Measurements from ENCODE around the gene SUN1. TPM values are rescaled to one million over a fixed set of nuclear protein-coding genes. Genes with fewer than 3 reads are reported as not detected.

Gene SUN1, protein sequence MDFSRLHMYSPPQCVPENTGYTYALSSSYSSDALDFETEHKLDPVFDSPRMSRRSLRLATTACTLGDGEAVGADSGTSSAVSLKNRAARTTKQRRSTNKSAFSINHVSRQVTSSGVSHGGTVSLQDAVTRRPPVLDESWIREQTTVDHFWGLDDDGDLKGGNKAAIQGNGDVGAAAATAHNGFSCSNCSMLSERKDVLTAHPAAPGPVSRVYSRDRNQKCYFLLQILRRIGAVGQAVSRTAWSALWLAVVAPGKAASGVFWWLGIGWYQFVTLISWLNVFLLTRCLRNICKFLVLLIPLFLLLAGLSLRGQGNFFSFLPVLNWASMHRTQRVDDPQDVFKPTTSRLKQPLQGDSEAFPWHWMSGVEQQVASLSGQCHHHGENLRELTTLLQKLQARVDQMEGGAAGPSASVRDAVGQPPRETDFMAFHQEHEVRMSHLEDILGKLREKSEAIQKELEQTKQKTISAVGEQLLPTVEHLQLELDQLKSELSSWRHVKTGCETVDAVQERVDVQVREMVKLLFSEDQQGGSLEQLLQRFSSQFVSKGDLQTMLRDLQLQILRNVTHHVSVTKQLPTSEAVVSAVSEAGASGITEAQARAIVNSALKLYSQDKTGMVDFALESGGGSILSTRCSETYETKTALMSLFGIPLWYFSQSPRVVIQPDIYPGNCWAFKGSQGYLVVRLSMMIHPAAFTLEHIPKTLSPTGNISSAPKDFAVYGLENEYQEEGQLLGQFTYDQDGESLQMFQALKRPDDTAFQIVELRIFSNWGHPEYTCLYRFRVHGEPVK
- 127 TPM for total RNA-seq
- long read RNA-seq, full-length matches to known transcripts = 5 of 213 reads
- long read RNA-seq, partial matches to known transcripts = 49 of 213 reads
- long read RNA-seq, other reads (novel, unspliced or antisense) = 159 of 213 reads

DNA sequence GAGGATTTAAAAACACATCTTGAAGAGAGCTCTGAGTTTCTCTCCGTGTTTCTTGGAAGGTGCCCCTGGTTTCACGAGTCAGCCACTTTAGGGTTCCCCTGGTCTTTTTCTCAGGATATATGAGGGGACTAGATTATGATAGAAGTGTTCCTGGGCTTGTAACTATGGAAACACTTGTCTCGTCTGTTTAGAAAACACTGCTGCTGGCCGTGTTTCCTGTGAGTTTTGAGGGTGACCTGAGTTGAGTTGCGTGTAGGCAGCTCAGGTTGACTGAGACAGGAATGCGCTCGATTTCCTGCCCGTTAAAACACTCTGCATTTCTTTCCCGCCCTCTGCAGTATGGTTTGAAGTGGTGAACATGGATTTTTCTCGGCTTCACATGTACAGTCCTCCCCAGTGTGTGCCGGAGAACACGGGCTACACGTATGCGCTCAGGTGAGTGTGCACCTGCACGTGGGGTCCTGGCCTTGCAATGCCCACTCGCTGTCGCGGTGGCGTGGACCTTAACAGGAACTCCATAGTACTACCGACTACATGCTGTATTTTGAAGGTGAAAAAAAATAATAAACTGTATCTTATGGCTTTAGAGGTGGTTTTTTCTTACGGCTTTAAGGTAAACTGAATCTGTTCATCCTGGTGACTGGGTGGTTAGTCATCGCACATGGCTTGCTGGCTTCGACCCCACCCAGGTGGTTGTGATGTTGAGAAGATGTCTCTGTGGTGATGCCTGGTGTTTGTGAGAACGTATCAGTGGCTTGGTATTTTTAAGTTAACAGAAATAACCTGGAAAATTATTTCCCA, at the start of gene SUN1:
Gene SUN1, plus strand, starts transcription at position 310 of the 801 bp plus-strand sequence. Its CDS starts 49 bp downstream, at position 359.
- H3K4me3 ChIP-seq = peak within 1 kb of the TSS; percentile 12
- intact Hi-C loops (cut with DNase I) = no loop called here

DNA sequence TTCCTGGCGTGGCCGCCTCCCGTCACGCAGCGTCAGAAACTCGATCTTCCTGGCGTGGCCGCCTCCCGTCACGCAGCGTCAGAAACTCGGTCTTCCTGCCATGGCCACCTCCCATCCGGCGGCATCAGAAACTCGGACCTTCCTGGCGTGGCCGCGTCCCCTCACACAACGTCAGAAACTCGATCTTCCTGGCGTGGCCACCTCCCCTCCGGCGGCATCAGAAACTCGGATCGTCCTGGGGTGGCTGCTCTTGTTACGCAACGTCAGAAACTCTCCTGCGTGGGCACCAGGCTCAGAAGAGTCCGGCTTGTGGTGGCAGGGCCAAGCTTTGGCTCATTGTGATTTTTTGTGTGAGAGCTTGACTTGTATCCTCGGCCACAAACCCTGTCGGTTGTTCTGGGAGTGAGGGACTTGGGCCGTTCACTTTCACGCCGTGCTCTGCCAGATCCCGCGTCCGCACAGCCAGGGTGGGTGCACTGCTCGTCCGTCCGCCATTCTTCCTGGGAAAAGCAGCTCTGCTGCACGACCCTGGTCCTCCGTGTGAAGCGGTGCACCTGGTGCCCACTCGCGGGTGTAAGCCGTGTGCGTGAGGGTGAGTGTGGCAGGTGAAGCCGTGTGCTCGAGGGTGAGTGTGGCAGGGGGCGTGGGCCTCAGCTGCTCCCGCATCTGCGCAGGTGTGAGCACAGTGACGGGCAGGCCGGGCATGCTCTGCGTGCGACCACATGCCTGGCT, 49.4 kb upstream of the SUN1 start:
- Histone ChIP-seq H3K4me3 (no peak overlapping the region), H3K36me3 (peaks cover 40% of the 10 kb centered on the region), H3K9me3 (no peaks in the 10 kb centered on the region), H3K27ac (no peak overlapping the region), H3K4me1 (no peaks in the 10 kb centered on the region), H3K27me3 (no peaks in the 10 kb centered on the region)
- TF ChIP-seq, protein P1, sequence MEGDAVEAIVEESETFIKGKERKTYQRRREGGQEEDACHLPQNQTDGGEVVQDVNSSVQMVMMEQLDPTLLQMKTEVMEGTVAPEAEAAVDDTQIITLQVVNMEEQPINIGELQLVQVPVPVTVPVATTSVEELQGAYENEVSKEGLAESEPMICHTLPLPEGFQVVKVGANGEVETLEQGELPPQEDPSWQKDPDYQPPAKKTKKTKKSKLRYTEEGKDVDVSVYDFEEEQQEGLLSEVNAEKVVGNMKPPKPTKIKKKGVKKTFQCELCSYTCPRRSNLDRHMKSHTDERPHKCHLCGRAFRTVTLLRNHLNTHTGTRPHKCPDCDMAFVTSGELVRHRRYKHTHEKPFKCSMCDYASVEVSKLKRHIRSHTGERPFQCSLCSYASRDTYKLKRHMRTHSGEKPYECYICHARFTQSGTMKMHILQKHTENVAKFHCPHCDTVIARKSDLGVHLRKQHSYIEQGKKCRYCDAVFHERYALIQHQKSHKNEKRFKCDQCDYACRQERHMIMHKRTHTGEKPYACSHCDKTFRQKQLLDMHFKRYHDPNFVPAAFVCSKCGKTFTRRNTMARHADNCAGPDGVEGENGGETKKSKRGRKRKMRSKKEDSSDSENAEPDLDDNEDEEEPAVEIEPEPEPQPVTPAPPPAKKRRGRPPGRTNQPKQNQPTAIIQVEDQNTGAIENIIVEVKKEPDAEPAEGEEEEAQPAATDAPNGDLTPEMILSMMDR (IDR thresholded peaks at IDR 0.05) = no peak
- ATAC-seq (no peak), DNase-seq (no peak)
- intact Hi-C loops (cut with DNase I) = no loop called here

More for the DNA sequence above, at the start of gene SUN1:
- DNase-seq = no peak
- H3K9me3 ChIP-seq = no peaks in the 10 kb centered on the region
- no peaks in the 10 kb centered on the region for H3K36me3 ChIP-seq
- H3K4me1 ChIP-seq = peaks cover 46% of the 10 kb centered on the region
- H3K27ac ChIP-seq = peak within 1 kb of the TSS; percentile 88
- ATAC-seq = peak; percentile 80
- H3K27me3 ChIP-seq = no peaks in the 10 kb centered on the region
- TF ChIP-seq, protein P1 (IDR thresholded peaks at IDR 0.05) = no peak

DNA sequence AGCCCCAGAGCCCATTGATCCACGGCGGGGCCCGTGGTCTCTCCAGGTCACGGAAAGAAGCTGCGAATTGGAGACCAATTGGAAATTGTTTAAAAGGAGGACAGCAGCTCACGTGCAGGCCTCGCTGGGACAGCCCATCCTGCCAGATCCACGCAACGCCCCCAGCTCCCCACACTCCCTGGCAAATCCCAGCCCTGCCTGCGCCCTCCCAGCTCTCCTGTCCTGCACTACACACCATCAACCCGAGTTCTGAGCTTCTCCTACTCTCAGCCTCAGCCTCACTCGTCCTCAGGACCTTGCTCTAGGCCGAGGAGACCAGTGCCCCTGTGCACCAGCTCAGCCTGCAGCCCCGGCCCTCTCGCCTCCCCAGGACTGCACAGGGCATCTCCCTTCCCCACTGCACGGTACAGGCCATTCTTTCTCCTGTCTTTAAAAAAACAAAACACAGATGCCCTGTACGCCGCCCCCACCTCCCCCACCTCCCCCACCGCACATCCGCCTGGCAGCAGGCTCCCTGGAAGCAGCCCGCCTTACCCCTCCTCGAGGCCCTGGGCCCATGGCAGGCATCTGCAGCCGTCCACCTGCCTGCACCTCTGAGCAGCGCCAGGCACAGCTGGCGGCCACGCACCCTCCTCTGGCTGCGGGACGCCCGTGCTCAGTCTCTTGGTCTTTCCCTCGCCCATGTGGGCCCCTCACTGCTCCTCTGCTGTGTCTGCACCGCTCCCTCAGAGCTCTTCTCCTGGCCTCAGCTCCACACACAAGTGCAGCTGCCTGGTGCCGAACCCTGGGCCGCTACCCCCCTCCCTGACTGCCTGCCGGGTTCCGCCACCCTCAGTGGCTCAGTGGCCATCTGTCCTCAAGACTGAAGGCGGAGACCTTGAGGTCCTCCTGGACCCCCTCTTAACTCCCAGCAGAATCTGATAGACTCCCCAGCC, 48.5 kb upstream of the SUN1 start:
- no peaks in the 10 kb centered on the region for H3K9me3 ChIP-seq
- intact Hi-C loops (cut with DNase I) = no loop called here
- H3K4me1 ChIP-seq = no peaks in the 10 kb centered on the region
- ATAC-seq (no peak), DNase-seq (no peak)
- peaks cover 40% of the 10 kb centered on the region for H3K36me3 ChIP-seq
- TF ChIP-seq, protein P1 (IDR thresholded peaks at IDR 0.05) = no peak
- no peak overlapping the region for H3K27ac ChIP-seq
- no peaks in the 10 kb centered on the region for H3K27me3 ChIP-seq
- no peak overlapping the region for H3K4me3 ChIP-seq

DNA sequence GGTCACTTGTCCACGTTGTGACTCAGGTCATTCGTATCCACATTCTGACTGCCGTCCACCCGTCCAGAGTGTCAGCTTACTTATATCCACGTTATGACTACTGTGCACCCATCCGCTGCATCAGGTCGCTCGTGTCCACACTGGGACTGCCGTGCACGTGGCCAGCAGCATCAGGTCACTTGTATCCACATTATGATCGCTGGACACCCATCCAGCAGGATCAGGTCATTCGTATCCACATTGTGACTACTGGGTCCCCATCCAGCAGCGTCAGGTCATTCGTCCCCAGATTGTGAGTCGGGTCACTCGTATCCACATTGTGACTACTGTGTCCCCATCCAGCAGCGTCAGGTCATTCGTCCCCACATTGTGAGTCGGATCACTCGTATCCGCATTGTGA, 47.3 kb upstream of the SUN1 start:
- Histone ChIP-seq H3K27ac (no peak overlapping the region), H3K9me3 (no peaks in the 10 kb centered on the region), H3K36me3 (peaks cover 36% of the 10 kb centered on the region), H3K4me1 (no peaks in the 10 kb centered on the region), H3K4me3 (no peak overlapping the region), H3K27me3 (no peaks in the 10 kb centered on the region)
- no peak for DNase-seq
- intact Hi-C loops (cut with DNase I) = loop anchor here (5.0 kb wide), 1 partner anchor 92 kb away; the partner anchor contains the start of gene GET4
- TF ChIP-seq, protein P1 (IDR thresholded peaks at IDR 0.05) = no peak
- no peak for ATAC-seq

Measured in upper lobe of right lung (tissue), 1 donor.